Type B pancreatic cell (in vitro differentiated cells): ENCODE measurements around the gene XRRA1. TPM values are rescaled to one million over a fixed set of nuclear protein-coding genes. Genes with fewer than 3 reads are reported as not detected.

Experiments used
- DNase-seq: peaks from one replicate; pipeline ENCODE4 v3.0.0; 2021; ENCODE audit warnings: mixed read lengths; ENCODE audit not compliant: unreplicated experiment; ENCODE audit errors: extremely low spot score
- H3K27ac Mint-ChIP-seq: 2 replicates; pipeline ENCODE4 v1.8.0; 2021; ENCODE audit warnings: mild to moderate bottlenecking, mixed read lengths
- H3K27me3 Mint-ChIP-seq: 2 replicates; pipeline ENCODE4 v1.8.0; 2021; ENCODE audit warnings: mixed read lengths
- H3K36me3 Mint-ChIP-seq: 2 replicates; pipeline ENCODE4 v1.8.0; 2021; ENCODE audit warnings: mixed read lengths
- H3K4me1 Mint-ChIP-seq: one replicate; pipeline ENCODE4 v1.8.0; 2021; ENCODE audit warnings: mixed read lengths; ENCODE audit not compliant: unreplicated experiment
- H3K4me3 Mint-ChIP-seq: 2 replicates; pipeline ENCODE4 v1.8.0; 2021; ENCODE audit warnings: mild to moderate bottlenecking, mixed read lengths
- H3K9me3 Mint-ChIP-seq: 2 replicates; pipeline ENCODE4 v1.8.0; 2021; ENCODE audit warnings: mixed read lengths
- total RNA-seq: library from RNA; stranded (reverse); gene quantifications from 2 replicates; pipeline ENCODE4 v1.2.1, GENCODE V29; 2021; ENCODE audit warnings: low replicate concordance
- TF ChIP-seq, protein P1 (sequence below): fragments of 200-600 bp; sonication (generic); conservative IDR thresholded peaks from 2 replicates; pipeline ENCODE4 v1.5.0; 2021; ENCODE audit warnings: antibody characterized with exemption, mild to moderate bottlenecking

Gene XRRA1
- total RNA-seq, 1 donor from 2014 or later = 8.8 TPM

DNA sequence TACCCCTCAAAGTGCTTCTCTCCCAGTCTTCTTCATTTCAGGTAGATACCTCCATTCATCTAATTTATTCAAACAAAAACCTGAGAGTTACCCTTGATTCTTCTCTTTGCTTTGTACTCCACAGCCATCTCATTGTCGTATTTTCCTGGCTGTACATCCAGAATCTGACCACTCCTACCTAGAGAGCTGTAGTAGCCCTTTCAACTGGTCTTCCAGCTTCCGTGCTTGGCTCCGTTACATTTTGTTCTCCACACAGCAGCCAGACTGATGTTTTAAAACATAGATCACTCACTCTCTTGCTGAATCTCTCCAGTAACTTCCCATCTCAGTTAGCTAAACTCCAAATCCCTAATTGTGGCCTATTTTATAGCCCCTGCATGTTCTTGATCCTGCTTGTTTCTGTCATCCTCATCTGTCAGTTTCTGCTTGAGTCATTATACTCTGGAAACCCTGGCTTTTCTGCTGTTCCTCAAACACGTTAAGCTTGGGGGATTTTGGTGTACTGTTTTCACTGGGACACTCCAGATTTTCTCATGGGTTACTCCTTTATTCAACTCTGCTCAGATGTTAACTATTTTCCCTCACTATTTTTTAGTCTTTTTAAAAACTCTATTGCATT is 7.6 kb upstream of the XRRA1 start:
- Mint-ChIP-seq H3K4me1 (peaks cover 23% of the 10 kb centered on the region), H3K4me3 (no peak overlapping the region), H3K27me3 (no peaks in the 10 kb centered on the region), H3K27ac (no peak overlapping the region), H3K9me3 (no peaks in the 10 kb centered on the region), H3K36me3 (peaks cover 11% of the 10 kb centered on the region)
- DNase-seq = no peak
- TF ChIP-seq, protein P1, sequence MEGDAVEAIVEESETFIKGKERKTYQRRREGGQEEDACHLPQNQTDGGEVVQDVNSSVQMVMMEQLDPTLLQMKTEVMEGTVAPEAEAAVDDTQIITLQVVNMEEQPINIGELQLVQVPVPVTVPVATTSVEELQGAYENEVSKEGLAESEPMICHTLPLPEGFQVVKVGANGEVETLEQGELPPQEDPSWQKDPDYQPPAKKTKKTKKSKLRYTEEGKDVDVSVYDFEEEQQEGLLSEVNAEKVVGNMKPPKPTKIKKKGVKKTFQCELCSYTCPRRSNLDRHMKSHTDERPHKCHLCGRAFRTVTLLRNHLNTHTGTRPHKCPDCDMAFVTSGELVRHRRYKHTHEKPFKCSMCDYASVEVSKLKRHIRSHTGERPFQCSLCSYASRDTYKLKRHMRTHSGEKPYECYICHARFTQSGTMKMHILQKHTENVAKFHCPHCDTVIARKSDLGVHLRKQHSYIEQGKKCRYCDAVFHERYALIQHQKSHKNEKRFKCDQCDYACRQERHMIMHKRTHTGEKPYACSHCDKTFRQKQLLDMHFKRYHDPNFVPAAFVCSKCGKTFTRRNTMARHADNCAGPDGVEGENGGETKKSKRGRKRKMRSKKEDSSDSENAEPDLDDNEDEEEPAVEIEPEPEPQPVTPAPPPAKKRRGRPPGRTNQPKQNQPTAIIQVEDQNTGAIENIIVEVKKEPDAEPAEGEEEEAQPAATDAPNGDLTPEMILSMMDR = no peak

DNA sequence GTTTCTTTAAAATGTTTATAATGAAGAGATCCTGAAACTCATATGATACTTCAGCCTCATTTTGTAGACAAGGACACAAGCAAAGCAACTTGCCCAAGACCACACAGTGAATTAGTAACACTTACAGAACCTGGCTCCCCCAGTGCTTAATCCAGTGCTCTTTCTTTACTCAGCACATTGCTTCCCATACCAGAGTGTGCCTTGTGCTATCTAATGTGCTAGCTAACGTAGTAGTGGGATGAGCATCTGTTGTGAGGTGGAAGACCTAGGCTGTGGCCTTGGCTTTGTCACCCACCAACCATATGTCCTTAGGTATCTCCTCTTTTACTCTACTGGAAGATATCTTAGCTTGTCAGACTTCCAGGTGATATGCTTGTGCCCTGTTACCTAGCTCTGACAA is 5.3 kb upstream of the XRRA1 start:
- Mint-ChIP-seq H3K4me3 (no peak overlapping the region), H3K27ac (no peak overlapping the region), H3K36me3 (peaks cover 11% of the 10 kb centered on the region), H3K9me3 (no peaks in the 10 kb centered on the region), H3K4me1 (peaks cover 38% of the 10 kb centered on the region), H3K27me3 (no peaks in the 10 kb centered on the region)
- TF ChIP-seq, protein P1 = no peak
- no peak for DNase-seq

DNA sequence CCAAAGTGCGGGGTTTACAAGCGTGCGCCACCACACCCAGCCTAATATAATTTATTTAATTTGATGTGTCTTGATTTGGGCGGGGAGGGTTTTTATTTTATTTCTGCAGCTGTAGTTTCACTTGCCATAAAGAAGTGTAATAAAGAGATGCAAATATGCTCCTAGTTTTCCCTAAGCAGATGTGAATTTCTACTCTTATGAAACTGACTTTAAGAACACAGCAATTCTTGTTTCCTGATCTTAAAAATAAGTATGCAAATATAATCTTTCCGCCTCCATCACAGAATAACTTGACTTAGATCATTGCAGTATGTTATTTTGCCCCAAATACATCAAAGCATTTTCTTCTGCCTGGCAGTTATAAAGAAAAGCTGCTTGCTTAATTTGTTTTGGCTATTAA is 4.6 kb upstream of the XRRA1 start:
- no peak for DNase-seq
- peaks cover 11% of the 10 kb centered on the region for H3K36me3 Mint-ChIP-seq
- no peaks in the 10 kb centered on the region for H3K27me3 Mint-ChIP-seq
- TF ChIP-seq, protein P1 = no peak
- no peak overlapping the region for H3K4me3 Mint-ChIP-seq
- H3K9me3 Mint-ChIP-seq = no peaks in the 10 kb centered on the region
- peaks cover 38% of the 10 kb centered on the region for H3K4me1 Mint-ChIP-seq
- H3K27ac Mint-ChIP-seq = no peak overlapping the region

DNA sequence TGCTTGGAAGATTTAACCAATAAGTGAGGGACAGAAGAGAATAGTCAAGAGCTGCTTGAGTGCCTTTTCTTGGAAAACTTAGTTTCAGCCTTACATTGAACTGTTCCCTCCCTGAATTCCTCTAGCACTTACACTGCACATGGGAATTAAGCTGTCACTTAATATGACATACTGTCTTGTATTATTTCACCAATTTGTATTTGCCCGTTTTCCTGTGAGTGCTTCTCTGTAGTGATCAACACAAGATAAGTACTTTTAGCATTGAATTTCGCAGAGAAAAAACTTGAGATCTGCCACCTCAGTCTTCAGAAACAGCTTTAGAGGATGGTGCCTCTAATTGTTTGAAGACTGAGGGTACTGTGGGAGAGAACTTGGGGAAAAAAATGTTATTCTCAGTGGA is 3.9 kb upstream of the XRRA1 start:
- no peak overlapping the region for H3K4me3 Mint-ChIP-seq
- no peaks in the 10 kb centered on the region for H3K9me3 Mint-ChIP-seq
- H3K4me1 Mint-ChIP-seq = peaks cover 34% of the 10 kb centered on the region
- TF ChIP-seq, protein P1 = no peak
- no peak for DNase-seq
- H3K36me3 Mint-ChIP-seq = peaks cover 11% of the 10 kb centered on the region
- H3K27ac Mint-ChIP-seq = no peak overlapping the region
- no peaks in the 10 kb centered on the region for H3K27me3 Mint-ChIP-seq

DNA sequence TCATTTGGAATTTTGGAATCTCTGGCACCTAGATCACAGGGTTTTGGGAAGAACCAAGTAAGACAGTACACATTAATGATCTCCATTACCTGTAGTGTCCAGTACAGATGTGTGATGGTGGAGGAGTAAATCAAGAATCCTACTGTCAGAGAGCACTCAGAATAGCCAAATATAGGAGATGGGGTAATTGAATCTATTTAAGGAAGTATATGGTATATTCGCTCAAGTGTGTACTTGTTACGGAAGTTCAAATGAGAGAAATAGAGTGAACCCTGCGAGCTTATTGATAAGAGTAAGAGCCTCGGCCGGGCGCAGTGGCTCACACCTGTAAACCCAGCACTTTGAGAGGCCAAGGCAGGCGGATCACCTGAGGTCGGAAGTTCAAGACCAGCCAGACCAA is 2.3 kb upstream of the XRRA1 start:
- TF ChIP-seq, protein P1 = no peak
- Mint-ChIP-seq H3K27me3 (no peaks in the 10 kb centered on the region), H3K4me1 (peaks cover 28% of the 10 kb centered on the region), H3K9me3 (no peaks in the 10 kb centered on the region), H3K27ac (peak overlapping the region; percentile 98), H3K4me3 (peak overlapping the region; percentile 100), H3K36me3 (peaks cover 11% of the 10 kb centered on the region)
- DNase-seq = no peak
